OCI-LY7 (cell line): ENCODE measurements around the gene JMJD4. TPM values are rescaled to one million over a fixed set of nuclear protein-coding genes. Genes with fewer than 3 reads are reported as not detected.

Experiments used
- BruUV-seq: library from RNA; stranded (reverse); fragments of 400-500 nt; replicated peaks from 2 replicates; lab custom pipeline; 2021; lab: Mats Ljungman, UMichigan
- CTCF ChIA-PET: fragments of 300-600 bp; sonication (Branson Sonifier 250); formaldehyde crosslinking; loops from one replicate; lab custom pipeline; 2022; ENCODE audit warnings: antibody characterized with exemption; ENCODE audit not compliant: unreplicated experiment; lab: Charles Lee
- POLR2A ChIA-PET: fragments of 300-600 bp; sonication (Branson Sonifier 250); formaldehyde crosslinking; loops from one replicate; lab custom pipeline; 2022; ENCODE audit warnings: antibody characterized with exemption; lab: Charles Lee
- DNase-seq: peaks from one replicate; pipeline ENCODE4 v3.0.0-alpha.2; 2015; ENCODE audit warnings: low spot score
- H2AFZ ChIP-seq: fragments of 200-600 bp; sonication (generic), shearing (Covaris generic); 2 replicates; pipeline ENCODE4 v1.6.1; 2014; ENCODE audit warnings: mild to moderate bottlenecking, antibody characterized with exemption, low read length, moderate library complexity
- H3K27ac ChIP-seq: fragments of 200-600 bp; sonication (generic); 2 replicates; pipeline ENCODE4 v1.5.1; 2014; ENCODE audit warnings: mixed run types, low read depth, mild to moderate bottlenecking, moderate library complexity, low read length, inconsistent platforms; ENCODE audit not compliant: poor library complexity, severe bottlenecking
- H3K36me3 ChIP-seq: fragments of 200-600 bp; sonication (generic); 2 replicates; pipeline ENCODE4 v1.6.1; 2014; ENCODE audit warnings: mild to moderate bottlenecking, antibody characterized with exemption, low read length, moderate library complexity, mixed read lengths; ENCODE audit not compliant: insufficient read depth
- H3K4me1 ChIP-seq: fragments of 200-600 bp; sonication (generic); 2 replicates; pipeline ENCODE4 v1.5.1; 2014; ENCODE audit warnings: mild to moderate bottlenecking, low read length; ENCODE audit not compliant: insufficient read depth, poor library complexity, severe bottlenecking
- H3K4me2 ChIP-seq: fragments of 200-600 bp; sonication (generic); 2 replicates; pipeline ENCODE4 v1.6.1; 2014; ENCODE audit warnings: mild to moderate bottlenecking, low read length
- H3K4me3 ChIP-seq: fragments of 200-600 bp; sonication (generic); 2 replicates; pipeline ENCODE4 v1.5.1; 2014; ENCODE audit warnings: mild to moderate bottlenecking, low read depth, low read length; ENCODE audit not compliant: poor library complexity, severe bottlenecking
- H3K79me2 ChIP-seq: fragments of 200-600 bp; sonication (generic); 2 replicates; pipeline ENCODE4 v1.6.1; 2016; ENCODE audit warnings: low read depth, mild to moderate bottlenecking, low read length, moderate library complexity, mixed read lengths; ENCODE audit not compliant: insufficient read depth
- H3K9me2 ChIP-seq: fragments of 200-600 bp; sonication (generic); 2 replicates; pipeline ENCODE4 v1.6.1; 2016; ENCODE audit warnings: mild to moderate bottlenecking, low read length, mixed read lengths; ENCODE audit not compliant: insufficient read depth
- H3K9me3 ChIP-seq: fragments of 200-600 bp; sonication (generic); 2 replicates; pipeline ENCODE4 v1.6.1; 2014; ENCODE audit warnings: mild to moderate bottlenecking, mixed run types, low read length, mixed read lengths
- H4K20me1 ChIP-seq: fragments of 200-600 bp; sonication (generic); 2 replicates; pipeline ENCODE4 v1.6.1; 2014; ENCODE audit warnings: mild to moderate bottlenecking, antibody characterized with exemption, low read length, moderate library complexity, mixed read lengths; ENCODE audit not compliant: insufficient read depth
- CTCF ChIP-seq: fragments of 200-600 bp; sonication (generic); conservative IDR thresholded peaks from 2 replicates; pipeline ENCODE4 v1.5.1; 2014; ENCODE audit warnings: mild to moderate bottlenecking, antibody characterized with exemption, low read length, moderate library complexity, mixed read lengths
- EZH2phosphoT487 ChIP-seq: fragments of 200-600 bp; sonication (generic); IDR thresholded peaks from 2 replicates; pipeline ENCODE4 v1.6.1; 2018; ENCODE audit warnings: low read depth, borderline replicate concordance, mild to moderate bottlenecking, mixed run types, antibody characterized with exemption, low read length, moderate library complexity, mixed read lengths
- intact Hi-C: fragments of 100-400 bp; cut with micrococcal nuclease; formaldehyde crosslinking; loops from one replicate; pipeline ENCODE4 v1.10.0; 2022; ENCODE audit not compliant: unreplicated experiment
- total RNA-seq, 2 experiments: library from RNA; depleted of rRNA in 1 of 2; stranded (reverse); fragments of >200 nt in 1 of 2; shearing (Covaris generic) in 1 of 2; gene quantifications; 2 replicates each; pipeline ENCODE4 v1.2.3, GENCODE V29; 2014 to 2022

JMJD4 gene
- total RNA-seq, 2 experiments from 2014 or later, result 27.8 to 41.8 TPM

- no peak for TF ChIP-seq EZH2phosphoT487
- no peak for TF ChIP-seq CTCF
- Histone ChIP-seq H3K4me2 (no peak overlapping the region), H2AFZ (no peak overlapping the region), H3K79me2 (no peaks in the 10 kb centered on the region), H3K9me3 (no peaks in the 10 kb centered on the region), H3K4me3 (no peak overlapping the region), H3K27ac (no peak overlapping the region), H3K36me3 (peaks cover 8% of the 10 kb centered on the region; the same call in 1 of the 2 replicates), H4K20me1 (no peaks in the 10 kb centered on the region), H3K9me2 (no peaks in the 10 kb centered on the region), H3K4me1 (no peaks in the 10 kb centered on the region)
- POLR2A ChIA-PET, result interaction anchor here (0.9 kb wide), 1 partner anchor 12 kb away, joined by 3 read pairs; no protein-coding TSS in a partner anchor
- no peak for DNase-seq
- CTCF ChIA-PET, result interaction anchor here (0.6 kb wide), 1 partner anchor 605 kb away, joined by 3 read pairs; no protein-coding TSS in a partner anchor
- BruUV-seq, result no TSS peak
- intact Hi-C loops, result no loop called here
Measured at GRCh38 chr1:227777646-227778045, 42.5 kb upstream of the JMJD4 start.

DNA sequence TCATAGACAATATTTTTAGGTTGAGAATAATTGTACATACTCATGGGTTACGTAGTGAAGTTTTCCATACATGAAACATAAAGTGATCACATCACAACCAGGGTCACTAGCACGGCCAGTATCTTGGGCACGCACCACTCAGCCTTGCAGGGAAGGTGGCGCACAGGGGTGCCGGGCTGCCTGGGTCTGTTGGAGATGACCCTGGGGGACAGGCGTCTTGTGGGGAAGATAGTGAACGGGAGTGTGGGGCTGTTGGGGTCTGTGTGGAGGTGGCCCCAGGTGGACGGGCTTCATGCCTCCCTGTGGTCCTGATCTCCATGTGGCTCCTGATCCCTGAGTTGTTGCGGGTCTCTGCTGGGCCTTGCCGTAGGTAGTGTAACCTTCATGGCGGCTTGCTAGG is 42.1 kb upstream of the JMJD4 start:
- H3K79me2 ChIP-seq, result no peaks in the 10 kb centered on the region
- H3K4me3 ChIP-seq, result no peak overlapping the region
- H3K9me3 ChIP-seq, result no peaks in the 10 kb centered on the region
- DNase-seq, result no peak
- no peak for TF ChIP-seq EZH2phosphoT487
- no peak for TF ChIP-seq CTCF
- H4K20me1 ChIP-seq, result no peaks in the 10 kb centered on the region
- POLR2A ChIA-PET, result interaction anchor here (0.9 kb wide), 1 partner anchor 11 kb away, joined by 3 read pairs; no protein-coding TSS in a partner anchor
- H3K9me2 ChIP-seq, result no peaks in the 10 kb centered on the region
- intact Hi-C loops, result no loop called here
- no peaks in the 10 kb centered on the region for H3K4me1 ChIP-seq
- H3K4me2 ChIP-seq, result no peak overlapping the region
- BruUV-seq, result no TSS peak
- no peak overlapping the region for H3K27ac ChIP-seq
- H2AFZ ChIP-seq, result no peak overlapping the region
- peaks cover 8% of the 10 kb centered on the region; the same call in 1 of the 2 replicates for H3K36me3 ChIP-seq
- CTCF ChIA-PET, result no interaction called here

DNA sequence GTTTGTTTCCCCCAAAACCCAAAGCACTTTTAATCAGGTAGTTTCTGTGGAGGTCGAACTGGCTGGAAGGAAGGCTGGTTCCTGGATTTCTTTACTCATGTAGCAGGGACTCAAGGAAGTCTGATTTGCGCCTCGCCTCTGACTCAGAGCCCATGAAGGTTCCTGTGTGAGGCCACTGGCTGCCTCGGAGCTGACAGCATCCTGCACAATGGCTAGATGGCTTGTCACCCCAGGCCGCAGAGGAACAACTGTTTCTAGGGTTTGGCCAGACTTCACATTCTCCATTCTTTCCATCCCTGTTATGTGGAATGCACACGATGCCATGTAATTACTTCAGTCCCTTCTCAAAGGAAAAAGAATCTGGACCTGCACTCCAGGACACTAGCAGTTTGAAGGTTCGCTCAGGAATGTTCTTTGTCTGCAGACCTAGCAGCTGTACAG is 41.2 kb upstream of the JMJD4 start:
- TF ChIP-seq CTCF, result no peak
- no peak for TF ChIP-seq EZH2phosphoT487
- no TSS peak for BruUV-seq
- intact Hi-C loops, result no loop called here

More for the DNA sequence above, 41.2 kb upstream of the JMJD4 start:
- ChIA-PET POLR2A (no interaction called here), CTCF (no interaction called here)
- Histone ChIP-seq H3K4me1 (no peaks in the 10 kb centered on the region), H3K36me3 (peaks cover 8% of the 10 kb centered on the region; the same call in 1 of the 2 replicates), H3K4me3 (no peak overlapping the region), H3K79me2 (no peaks in the 10 kb centered on the region), H2AFZ (no peak overlapping the region), H3K9me3 (no peaks in the 10 kb centered on the region), H3K4me2 (no peak overlapping the region), H3K9me2 (no peaks in the 10 kb centered on the region), H4K20me1 (no peaks in the 10 kb centered on the region), H3K27ac (no peak overlapping the region)
- no peak for DNase-seq
